ENCODE measurements around the gene LRMDA.

DNA sequence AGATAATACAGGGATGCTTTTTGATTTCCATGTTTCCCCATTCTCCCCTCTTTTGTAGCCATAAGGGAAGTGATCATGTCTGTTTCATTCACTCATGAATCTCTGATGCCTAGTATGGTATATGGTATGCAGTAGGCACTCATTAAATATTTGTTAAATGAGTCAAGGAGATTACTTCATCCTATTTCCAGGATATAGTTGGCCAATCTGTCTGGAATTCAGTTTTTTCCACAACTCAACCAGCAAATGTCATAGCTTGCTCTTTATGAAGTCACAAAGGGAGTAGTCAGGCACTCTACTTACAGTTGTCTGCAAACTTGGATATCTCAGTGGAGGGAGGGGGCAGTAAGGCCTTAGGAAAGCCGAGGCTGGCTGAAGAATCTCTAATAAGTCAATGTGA lies 853.6 kb downstream of the LRMDA start:
- TF ChIP-seq CTCF (IDR thresholded peaks at IDR 0.05): no peak
- TF ChIP-seq POLR2A (IDR thresholded peaks at IDR 0.05): no peak
- no peak for TF ChIP-seq POLR2AphosphoS5 (IDR thresholded peaks at IDR 0.05)
